Measurements from ENCODE around the gene TMEM217.

TMEM217 gene

DNA sequence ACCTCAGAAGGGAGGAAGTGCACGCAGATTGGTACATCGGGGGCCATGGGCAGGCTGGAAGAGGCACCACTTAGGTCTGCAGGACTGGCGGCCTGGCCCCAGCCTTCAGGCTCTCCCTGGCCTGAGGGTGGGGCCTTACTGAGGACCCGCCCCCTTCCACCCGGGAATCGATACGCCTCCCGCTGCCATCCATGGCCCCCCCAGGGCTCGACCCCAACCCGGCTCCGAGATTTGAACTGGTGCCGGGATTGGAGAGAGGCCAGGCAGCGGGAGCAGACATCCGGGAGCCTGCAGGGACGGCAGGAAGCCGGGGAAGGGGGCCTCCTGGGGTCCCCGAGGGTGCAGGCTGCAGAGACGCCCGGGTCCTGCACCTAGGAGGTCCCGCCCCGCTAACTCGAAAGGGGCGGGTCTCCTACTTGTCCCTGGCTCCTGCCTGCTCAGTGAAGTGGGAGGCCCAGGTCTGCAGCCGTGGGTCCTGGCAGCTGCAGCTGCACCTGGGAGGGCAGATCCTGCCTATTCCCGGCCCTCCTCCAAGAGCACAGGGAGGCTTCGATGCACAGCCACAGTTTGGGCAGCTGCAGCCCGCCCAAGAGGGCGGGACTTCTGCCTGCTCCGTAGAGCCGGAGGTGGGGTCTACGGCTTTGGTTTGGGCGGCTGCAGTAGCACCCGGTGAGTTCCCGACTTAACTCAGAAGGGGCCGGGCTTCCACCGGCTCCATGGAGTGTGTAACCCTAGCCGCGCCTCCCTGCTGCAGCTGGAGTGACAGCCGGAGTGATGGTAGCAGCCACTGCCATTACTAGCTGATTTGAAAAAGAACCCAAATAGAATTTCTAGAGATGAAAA, 35.6 kb downstream of the TMEM217 start (continued):
- TF ChIP-seq, protein P1, sequence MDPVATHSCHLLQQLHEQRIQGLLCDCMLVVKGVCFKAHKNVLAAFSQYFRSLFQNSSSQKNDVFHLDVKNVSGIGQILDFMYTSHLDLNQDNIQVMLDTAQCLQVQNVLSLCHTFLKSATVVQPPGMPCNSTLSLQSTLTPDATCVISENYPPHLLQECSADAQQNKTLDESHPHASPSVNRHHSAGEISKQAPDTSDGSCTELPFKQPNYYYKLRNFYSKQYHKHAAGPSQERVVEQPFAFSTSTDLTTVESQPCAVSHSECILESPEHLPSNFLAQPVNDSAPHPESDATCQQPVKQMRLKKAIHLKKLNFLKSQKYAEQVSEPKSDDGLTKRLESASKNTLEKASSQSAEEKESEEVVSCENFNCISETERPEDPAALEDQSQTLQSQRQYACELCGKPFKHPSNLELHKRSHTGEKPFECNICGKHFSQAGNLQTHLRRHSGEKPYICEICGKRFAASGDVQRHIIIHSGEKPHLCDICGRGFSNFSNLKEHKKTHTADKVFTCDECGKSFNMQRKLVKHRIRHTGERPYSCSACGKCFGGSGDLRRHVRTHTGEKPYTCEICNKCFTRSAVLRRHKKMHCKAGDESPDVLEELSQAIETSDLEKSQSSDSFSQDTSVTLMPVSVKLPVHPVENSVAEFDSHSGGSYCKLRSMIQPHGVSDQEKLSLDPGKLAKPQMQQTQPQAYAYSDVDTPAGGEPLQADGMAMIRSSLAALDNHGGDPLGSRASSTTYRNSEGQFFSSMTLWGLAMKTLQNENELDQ (tag by site-specific recombination; IDR thresholded peaks at IDR 0.05; ENCODE audit: low read depth) = no peak
- no peak for TF ChIP-seq SCRT2 (tag by site-specific recombination; IDR thresholded peaks at IDR 0.05)
- TF ChIP-seq ZXDB (tag by site-specific recombination; IDR thresholded peaks at IDR 0.05) = peak; percentile 62; the same call in 1 of the 2 replicates
- TF ChIP-seq ZNF596 (tag by site-specific recombination; IDR thresholded peaks at IDR 0.05) = 0 out of 2 replicates have a peak, but pooled peaks have one; percentile 7
- no peak for TF ChIP-seq ZNF391 (tag by site-specific recombination; IDR thresholded peaks at IDR 0.05; ENCODE audit: borderline replicate concordance, low read depth)
- TF ChIP-seq ZNF10 (tag by site-specific recombination; IDR thresholded peaks at IDR 0.05) = peak; percentile 98
- TF ChIP-seq WT1 (tag by site-specific recombination; IDR thresholded peaks at IDR 0.05) = peak; percentile 27
- no peak for TF ChIP-seq ZNF549 (tag by site-specific recombination; IDR thresholded peaks at IDR 0.05)
- peak; percentile 91 for TF ChIP-seq ZBTB17 (tag by site-specific recombination; IDR thresholded peaks at IDR 0.05)
- TF ChIP-seq ZNF211 (tag by site-specific recombination; IDR thresholded peaks at IDR 0.05; ENCODE audit: low read depth) = no peak
- TF ChIP-seq KLF10 (tag by site-specific recombination; IDR thresholded peaks at IDR 0.05) = peak; percentile 52; the same call in 1 of the 2 replicates
- peak; percentile 99 for TF ChIP-seq ZNF768 (tag by site-specific recombination; IDR thresholded peaks at IDR 0.05)
- TF ChIP-seq, protein P2, sequence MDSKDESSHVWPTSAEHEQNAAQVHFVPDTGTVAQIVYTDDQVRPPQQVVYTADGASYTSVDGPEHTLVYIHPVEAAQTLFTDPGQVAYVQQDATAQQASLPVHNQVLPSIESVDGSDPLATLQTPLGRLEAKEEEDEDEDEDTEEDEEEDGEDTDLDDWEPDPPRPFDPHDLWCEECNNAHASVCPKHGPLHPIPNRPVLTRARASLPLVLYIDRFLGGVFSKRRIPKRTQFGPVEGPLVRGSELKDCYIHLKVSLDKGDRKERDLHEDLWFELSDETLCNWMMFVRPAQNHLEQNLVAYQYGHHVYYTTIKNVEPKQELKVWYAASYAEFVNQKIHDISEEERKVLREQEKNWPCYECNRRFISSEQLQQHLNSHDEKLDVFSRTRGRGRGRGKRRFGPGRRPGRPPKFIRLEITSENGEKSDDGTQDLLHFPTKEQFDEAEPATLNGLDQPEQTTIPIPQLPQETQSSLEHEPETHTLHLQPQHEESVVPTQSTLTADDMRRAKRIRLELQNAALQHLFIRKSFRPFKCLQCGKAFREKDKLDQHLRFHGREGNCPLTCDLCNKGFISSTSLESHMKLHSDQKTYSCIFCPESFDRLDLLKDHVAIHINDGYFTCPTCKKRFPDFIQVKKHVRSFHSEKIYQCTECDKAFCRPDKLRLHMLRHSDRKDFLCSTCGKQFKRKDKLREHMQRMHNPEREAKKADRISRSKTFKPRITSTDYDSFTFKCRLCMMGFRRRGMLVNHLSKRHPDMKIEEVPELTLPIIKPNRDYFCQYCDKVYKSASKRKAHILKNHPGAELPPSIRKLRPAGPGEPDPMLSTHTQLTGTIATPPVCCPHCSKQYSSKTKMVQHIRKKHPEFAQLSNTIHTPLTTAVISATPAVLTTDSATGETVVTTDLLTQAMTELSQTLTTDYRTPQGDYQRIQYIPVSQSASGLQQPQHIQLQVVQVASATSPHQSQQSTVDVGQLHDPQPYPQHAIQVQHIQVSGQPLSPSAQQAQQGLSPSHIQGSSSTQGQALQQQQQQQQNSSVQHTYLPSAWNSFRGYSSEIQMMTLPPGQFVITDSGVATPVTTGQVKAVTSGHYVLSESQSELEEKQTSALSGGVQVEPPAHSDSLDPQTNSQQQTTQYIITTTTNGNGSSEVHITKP (tag by site-specific recombination; IDR thresholded peaks at IDR 0.05) = peak; percentile 81
- TF ChIP-seq, protein P3, sequence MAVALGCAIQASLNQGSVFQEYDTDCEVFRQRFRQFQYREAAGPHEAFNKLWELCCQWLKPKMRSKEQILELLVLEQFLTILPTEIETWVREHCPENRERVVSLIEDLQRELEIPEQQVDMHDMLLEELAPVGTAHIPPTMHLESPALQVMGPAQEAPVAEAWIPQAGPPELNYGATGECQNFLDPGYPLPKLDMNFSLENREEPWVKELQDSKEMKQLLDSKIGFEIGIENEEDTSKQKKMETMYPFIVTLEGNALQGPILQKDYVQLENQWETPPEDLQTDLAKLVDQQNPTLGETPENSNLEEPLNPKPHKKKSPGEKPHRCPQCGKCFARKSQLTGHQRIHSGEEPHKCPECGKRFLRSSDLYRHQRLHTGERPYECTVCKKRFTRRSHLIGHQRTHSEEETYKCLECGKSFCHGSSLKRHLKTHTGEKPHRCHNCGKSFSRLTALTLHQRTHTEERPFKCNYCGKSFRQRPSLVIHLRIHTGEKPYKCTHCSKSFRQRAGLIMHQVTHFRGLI (tag by site-specific recombination; IDR thresholded peaks at IDR 0.05) = peak; percentile 35; the same call in 1 of the 2 replicates
- TF ChIP-seq ZEB2 (tag by site-specific recombination; IDR thresholded peaks at IDR 0.05) = no peak; the same call in none of the 2 replicates
- TF ChIP-seq, protein P4, sequence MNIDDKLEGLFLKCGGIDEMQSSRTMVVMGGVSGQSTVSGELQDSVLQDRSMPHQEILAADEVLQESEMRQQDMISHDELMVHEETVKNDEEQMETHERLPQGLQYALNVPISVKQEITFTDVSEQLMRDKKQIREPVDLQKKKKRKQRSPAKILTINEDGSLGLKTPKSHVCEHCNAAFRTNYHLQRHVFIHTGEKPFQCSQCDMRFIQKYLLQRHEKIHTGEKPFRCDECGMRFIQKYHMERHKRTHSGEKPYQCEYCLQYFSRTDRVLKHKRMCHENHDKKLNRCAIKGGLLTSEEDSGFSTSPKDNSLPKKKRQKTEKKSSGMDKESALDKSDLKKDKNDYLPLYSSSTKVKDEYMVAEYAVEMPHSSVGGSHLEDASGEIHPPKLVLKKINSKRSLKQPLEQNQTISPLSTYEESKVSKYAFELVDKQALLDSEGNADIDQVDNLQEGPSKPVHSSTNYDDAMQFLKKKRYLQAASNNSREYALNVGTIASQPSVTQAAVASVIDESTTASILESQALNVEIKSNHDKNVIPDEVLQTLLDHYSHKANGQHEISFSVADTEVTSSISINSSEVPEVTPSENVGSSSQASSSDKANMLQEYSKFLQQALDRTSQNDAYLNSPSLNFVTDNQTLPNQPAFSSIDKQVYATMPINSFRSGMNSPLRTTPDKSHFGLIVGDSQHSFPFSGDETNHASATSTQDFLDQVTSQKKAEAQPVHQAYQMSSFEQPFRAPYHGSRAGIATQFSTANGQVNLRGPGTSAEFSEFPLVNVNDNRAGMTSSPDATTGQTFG (tag by site-specific recombination; IDR thresholded peaks at IDR 0.05; ENCODE audit: borderline replicate concordance) = no peak
- TF ChIP-seq KLF9 (tag by site-specific recombination; IDR thresholded peaks at IDR 0.05; ENCODE audit: low read depth) = peak; percentile 85
- TF ChIP-seq ZNF223 (tag by site-specific recombination; IDR thresholded peaks at IDR 0.05) = peak; percentile 69; the same call in 1 of the 2 replicates
- TF ChIP-seq, protein P5, sequence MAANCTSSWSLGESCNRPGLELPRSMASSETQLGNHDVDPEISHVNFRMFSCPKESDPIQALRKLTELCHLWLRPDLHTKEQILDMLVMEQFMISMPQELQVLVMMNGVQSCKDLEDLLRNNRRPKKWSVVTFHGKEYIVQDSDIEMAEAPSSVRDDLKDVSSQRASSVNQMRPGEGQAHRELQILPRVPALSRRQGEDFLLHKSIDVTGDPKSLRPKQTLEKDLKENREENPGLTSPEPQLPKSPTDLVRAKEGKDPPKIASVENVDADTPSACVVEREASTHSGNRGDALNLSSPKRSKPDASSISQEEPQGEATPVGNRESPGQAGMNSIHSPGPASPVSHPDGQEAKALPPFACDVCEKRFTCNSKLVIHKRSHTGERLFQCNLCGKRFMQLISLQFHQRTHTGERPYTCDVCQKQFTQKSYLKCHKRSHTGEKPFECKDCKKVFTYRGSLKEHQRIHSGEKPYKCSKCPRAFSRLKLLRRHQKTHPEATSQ (tag by site-specific recombination; IDR thresholded peaks at IDR 0.05) = no peak
- TF ChIP-seq ZNF366 (tag by site-specific recombination; conservative IDR thresholded peaks at IDR 0.05) = no peak
- TF ChIP-seq ZNF175 (tag by site-specific recombination; IDR thresholded peaks at IDR 0.05) = no peak
- peak; percentile 98 for TF ChIP-seq ZIC2 (tag by site-specific recombination; IDR thresholded peaks at IDR 0.05)
- peak; percentile 95 for TF ChIP-seq OSR2 (tag by site-specific recombination; IDR thresholded peaks at IDR 0.05)
- no peak for TF ChIP-seq MYNN (tag by site-specific recombination; IDR thresholded peaks at IDR 0.05; ENCODE audit: borderline replicate concordance)
- no peak for TF ChIP-seq ZNF169 (tag by site-specific recombination; IDR thresholded peaks at IDR 0.05)
- peak; percentile 76 for TF ChIP-seq ZNF341 (tag by site-specific recombination; IDR thresholded peaks at IDR 0.05; ENCODE audit: low read depth)
- peak; percentile 70; the same call in 1 of the 2 replicates for TF ChIP-seq ZNF660 (tag by site-specific recombination; IDR thresholded peaks at IDR 0.05)
- no peak for TF ChIP-seq ZNF654 (tag by site-specific recombination; IDR thresholded peaks at IDR 0.05; ENCODE audit: low read depth)
